ENCODE results near the gene MEX3A.
"Not testable (repeated sequence)": the region's sequence is repeated elsewhere in the genome, so short reads cannot be mapped to it uniquely, and the experiment has no call there.

The MEX3A gene
- total RNA-seq: 0 to 0.26 (median 0.07) reads per million in 18 experiments

GRCh38 chr1:156082309-156083091 is at the start of gene MEX3A:
Gene MEX3A, minus strand, starts transcription at chr1:156082465. Its CDS starts 467 bp downstream, at chr1:156081998.
- peak; percentile 56 to 58 for DNase-seq

- DNase-seq: no peak
Observed at GRCh38 chr1:156130578-156130942, 48.3 kb upstream of the MEX3A start.

GRCh38 chr1:156129687-156130577 is 47.7 kb upstream of the MEX3A start:
- DNase-seq: peak; percentile 67 to 74

- peak; percentile 12 to 39 for DNase-seq
Observed at GRCh38 chr1:156128654-156129597, 46.7 kb upstream of the MEX3A start.

DNA sequence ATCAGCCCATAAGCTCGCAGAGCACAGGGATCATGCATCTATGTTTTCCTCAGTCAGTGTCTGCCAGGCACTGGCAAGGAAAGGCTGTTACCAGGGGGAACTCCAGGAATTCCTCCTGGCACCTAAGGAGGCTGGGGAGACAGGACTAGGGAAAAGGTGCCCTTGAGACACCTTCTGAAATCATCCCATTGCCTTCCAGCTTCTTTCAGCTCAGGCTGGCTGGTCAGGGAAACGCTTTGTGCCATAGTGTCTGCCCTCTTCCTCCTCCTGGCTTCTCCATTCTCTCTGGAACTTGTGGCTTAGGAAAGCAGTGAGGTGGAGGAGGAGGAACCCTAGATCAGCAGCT is 46.0 kb upstream of the MEX3A start:
- DNase-seq: no peak

DNA sequence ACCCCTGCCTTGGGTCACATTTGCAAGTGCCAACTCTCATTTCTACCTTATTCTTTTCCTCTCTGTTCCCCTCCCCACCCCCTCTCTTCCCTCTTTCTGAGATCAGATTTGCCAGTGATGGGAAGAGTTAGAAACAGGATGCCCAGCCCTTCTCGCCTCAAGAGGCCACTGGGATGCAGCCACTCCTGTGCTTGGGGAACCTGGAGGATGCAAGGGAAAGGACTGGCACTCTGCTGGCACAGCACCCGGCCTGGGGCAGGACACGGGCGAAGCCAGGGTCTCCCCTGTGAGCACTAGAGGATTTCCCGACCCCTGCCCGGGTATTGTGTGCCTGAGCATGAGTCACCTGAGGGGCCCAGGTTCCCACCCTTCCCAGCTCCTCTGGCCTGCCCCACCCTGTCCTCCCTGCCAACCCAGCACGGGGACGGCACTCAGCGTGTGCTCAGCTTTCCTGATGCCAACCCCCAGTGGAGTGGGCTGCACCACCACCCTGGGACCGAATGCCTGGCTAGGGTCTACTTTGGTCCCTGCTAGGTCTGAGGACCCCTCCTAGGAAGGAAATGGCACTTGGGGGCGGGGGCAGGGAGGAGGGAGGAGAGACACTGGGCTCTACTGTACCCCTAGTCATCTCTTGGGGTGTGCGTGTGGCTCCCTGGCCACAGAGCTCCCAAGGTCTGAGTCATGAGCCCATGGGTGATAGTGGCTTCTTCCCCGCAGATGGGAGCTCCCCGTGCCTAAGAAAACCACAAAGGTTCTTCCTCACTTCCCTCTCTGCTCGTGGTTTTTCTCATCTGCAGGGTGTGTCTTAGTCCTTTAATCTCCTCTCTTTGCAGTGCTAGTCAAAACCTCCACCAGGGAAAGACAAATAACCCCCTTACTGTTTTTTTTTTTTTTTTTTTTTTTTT is 44.6 kb upstream of the MEX3A start:
- DNase-seq: peak; percentile 87 to 93

- DNase-seq: peak; percentile 95
Observed at GRCh38 chr1:156126043-156126629, 43.9 kb upstream of the MEX3A start.

- not testable (repeated sequence) for DNase-seq
Observed at GRCh38 chr1:156125544-156125943, 43.3 kb upstream of the MEX3A start.

- DNase-seq: peak; percentile 22 to 45
Observed at GRCh38 chr1:156124557-156125483, 42.6 kb upstream of the MEX3A start.

GRCh38 chr1:156123356-156124196 is 41.3 kb upstream of the MEX3A start:
- DNase-seq: peak; percentile 89 to 92

DNA sequence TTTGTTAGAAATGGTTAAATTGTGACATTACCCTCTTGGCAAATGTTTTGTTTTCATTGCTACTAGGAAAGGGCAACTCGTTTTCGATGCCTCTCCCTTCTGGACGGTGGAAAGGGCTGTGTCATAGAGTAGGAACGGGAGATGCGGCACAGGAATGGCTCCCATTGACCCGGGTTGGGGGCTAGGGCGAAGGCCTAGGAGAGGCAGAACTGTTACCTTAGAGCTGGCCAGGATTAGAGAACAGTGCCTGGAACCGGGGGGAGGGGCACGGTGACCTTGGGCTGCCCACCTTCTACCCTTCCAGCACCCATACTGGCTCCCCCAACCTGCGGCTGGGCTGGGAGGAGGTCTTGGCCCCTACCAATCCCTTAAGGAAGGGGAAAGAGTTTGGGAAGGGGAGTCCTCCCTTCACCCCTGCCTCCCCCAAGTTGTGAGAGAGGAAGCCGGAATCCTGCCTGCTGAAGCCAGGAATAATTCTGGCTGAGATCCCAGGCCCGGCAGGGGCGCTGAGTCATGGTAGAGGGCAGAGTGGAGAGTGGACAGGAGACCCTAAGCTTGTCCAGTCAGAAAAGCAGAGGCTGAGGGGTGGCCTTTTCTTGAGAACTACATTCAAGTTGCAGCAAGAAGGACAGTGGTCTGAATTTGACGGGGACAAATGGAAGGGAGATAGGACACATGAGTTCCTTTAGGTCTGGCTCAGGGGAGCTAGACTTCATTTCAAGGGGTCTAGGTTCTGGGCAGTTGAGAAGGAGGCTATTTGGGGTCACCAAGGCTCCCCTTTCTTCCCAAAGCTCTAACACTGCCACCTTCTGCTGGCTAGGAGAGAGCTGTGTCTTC is 40.5 kb upstream of the MEX3A start:
- peak; percentile 20 to 30 for DNase-seq

DNA sequence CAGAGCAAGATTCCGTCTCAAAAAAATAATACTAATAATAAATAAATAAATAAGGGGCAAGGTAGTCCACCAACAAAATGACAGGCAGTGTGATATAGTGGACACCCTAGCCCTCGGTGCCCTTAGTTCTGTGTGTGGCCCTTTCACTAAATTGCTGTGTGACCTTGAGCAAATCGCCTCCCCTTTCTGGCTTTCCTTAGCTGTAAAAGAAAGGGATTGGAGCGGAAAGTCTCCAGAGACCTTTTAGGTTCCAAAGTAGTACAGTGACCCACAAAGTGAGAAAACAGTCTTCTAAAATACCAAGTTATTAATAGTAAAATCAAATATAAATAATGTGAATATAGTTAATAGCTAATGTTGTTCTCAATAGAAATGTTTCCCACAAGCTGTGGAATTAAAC is 39.8 kb upstream of the MEX3A start:
- DNase-seq: no peak

GRCh38 chr1:156121457-156121856 is 39.2 kb upstream of the MEX3A start:
- no peak for DNase-seq

- peak in 1 of 2 donors; percentile 17 for DNase-seq
Observed at GRCh38 chr1:156121005-156121404, 38.7 kb upstream of the MEX3A start.

- no peak for DNase-seq
Observed at GRCh38 chr1:156120318-156120717, 38.1 kb upstream of the MEX3A start.

DNA sequence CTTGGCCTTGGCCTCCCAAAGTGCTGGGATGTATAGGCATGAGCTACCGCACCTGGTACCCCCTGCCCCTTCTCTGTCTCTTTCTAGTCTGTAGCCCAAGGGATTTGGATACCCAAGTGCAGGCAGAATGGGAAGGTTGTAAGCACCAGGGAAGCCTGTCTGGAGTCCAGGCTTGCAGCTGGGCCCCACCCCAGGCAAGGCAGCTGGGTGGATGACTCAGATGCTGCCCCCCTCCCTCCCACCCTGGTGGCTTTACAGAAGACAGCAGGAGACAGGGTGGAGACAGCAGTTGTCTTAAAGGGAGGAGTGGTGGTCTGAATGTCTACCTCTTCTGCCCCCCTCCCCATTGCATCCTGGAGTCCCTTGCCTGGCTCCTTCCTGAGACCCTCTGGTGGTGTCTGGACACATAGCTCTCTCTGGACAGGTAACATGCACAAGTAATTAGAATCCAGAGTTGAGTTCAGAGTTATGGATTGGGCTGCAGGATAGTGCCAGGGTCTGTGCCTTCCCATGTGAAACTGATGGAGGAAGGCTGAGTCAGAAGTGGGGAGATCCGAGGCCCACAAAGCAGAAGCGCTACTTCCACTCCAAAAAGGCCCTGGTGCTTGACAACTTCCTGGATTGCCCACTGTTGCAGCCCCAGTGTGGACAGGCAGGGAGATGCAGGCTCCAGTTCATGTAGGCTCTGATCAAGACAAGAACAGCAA is 37.4 kb upstream of the MEX3A start:
- DNase-seq: peak; percentile 87 to 91

DNA sequence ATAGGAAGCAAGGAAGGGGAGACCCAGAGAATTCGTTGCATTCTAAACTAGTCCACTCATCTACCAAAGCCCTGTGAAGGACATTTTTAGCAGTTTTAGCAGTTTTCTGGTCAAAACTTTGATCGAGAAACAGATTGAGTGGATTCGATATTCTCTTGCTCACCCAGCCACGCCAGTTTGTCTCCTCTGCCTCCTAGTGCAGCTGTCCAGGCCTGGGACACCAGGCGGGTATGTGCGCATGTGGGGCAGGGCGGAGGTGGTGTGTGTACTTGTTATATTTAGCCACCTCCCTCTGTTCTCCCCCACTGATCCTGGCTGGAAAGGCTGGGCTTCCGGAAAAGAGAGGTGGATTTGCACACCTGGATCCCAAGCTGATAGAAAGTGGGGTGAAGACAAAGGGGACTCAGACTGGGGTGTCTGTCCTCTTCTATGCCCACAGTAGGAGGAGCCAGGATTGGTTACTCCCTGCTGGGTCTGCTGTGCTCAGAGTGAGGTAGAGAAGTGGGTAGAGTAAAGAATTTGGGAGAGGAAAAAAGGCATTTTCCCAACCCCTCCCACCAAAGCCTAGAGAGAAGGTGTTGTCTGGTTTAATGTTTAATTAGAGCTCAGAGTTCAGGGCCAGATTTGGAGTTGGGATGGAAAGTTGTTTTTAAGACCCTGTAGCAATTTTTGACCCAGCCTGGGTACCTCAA is 36.1 kb upstream of the MEX3A start:
- DNase-seq: no peak

Data from inflammatory macrophage (primary cell).